ENCODE results near the gene FPR2. TPM values are rescaled to one million over a fixed set of nuclear protein-coding genes. Genes with fewer than 3 reads are reported as not detected.

Gene FPR2
- total and polyA plus RNA-seq, 9 of the 15 experiments (the other 6 are each of a cell fraction or from before 2014, with no cell fraction given), result 0.03 to 0.15 (median 0.07) TPM; not detected in 6

DNA sequence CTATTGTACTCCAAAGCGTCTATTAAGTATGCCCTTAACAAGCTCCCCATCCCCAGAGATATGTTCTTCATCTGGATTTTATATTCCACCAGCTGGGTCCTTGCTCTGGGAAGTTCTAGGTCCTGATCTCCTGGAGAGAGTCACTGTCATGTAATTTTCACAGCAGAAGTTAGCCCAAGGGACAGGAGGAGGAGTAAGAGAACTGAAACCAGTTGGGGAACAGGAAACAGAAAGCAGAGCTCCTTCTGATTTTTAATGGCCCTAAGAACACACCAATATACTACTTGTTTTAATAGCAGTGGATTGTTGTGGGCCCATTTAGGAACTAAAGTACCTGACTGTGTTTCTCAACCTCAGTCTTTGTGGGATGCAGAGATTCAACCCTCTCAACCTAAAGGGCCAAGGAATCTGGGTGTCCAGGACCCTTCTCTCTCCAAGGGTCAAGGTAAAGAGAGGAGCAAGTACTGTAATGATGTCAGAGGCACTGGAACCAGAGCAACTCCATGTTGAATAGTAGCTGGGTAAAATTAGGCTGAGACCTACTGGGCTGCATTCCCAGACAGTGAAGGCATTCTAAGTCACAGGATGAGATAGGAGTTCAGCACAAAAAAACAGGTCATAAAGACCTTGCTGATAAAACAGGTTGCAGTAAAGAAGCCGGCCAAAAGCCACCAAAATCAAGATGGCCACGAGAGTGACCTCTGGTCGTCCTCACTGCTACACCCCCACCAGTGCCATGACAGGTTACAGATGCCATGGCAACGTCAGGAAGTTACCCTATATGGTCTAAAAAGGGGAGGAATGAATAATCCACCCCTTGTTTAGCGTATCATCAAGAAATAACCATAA lies 25.9 kb downstream of the FPR2 start (continued):
- TF ChIP-seq PTBP1 (IDR thresholded peaks at IDR 0.05; ENCODE audit: low read depth, low read length) (no peak), ZKSCAN1 (IDR thresholded peaks at IDR 0.05; ENCODE audit: low read depth, low read length) (no peak), ETV6 (IDR thresholded peaks at IDR 0.05; ENCODE audit: borderline replicate concordance in 1 of 2, low read depth in 2 of 2, low read length in 1 of 2) (no peak), ETV6 (CRISPR knock-in tag; IDR thresholded peaks at IDR 0.05; ENCODE audit: borderline replicate concordance) (no peak), ZZZ3 (IDR thresholded peaks at IDR 0.05) (no peak), SPI1 (IDR thresholded peaks at IDR 0.05; ENCODE audit: borderline replicate concordance, low read depth, low read length) (no peak), MAZ (CRISPR knock-in tag; conservative IDR thresholded peaks at IDR 0.05 in 1 of 2, IDR thresholded peaks at IDR 0.05 in 1 of 2) (peak in 1 of 2 experiments; percentile 80; a peak in 2 of 4 replicates), PRPF4 (IDR thresholded peaks at IDR 0.05; ENCODE audit: insufficient read depth, low read depth, low read length, poor library complexity, severe bottlenecking) (no peak), RAD21 (CRISPR knock-in tag; conservative IDR thresholded peaks at IDR 0.05 in 1 of 2, IDR thresholded peaks at IDR 0.05 in 1 of 2) (no peak; a peak in 1 of 4 replicates), CSDE1 (IDR thresholded peaks at IDR 0.05) (no peak), FOXK1 (CRISPR knock-in tag; IDR thresholded peaks at IDR 0.05; ENCODE audit: borderline replicate concordance) (no peak), PHF8 (IDR thresholded peaks at IDR 0.05; ENCODE audit: borderline replicate concordance, low read length) (no peak), ZNF445 (CRISPR knock-in tag; IDR thresholded peaks at IDR 0.05; ENCODE audit: low read depth) (0 out of 2 replicates have a peak, but pooled peaks have one; percentile 57), TFAM (CRISPR knock-in tag; conservative IDR thresholded peaks at IDR 0.05) (no peak), ZNF316 (IDR thresholded peaks at IDR 0.05) (no peak), JUNB (CRISPR knock-in tag; conservative IDR thresholded peaks at IDR 0.05) (no peak), TEAD4 (IDR thresholded peaks at IDR 0.05; ENCODE audit: low read length) (no peak), TEAD4 (CRISPR knock-in tag; IDR thresholded peaks at IDR 0.05; ENCODE audit: borderline replicate concordance) (no peak)
- TF ChIP-seq, protein P1, sequence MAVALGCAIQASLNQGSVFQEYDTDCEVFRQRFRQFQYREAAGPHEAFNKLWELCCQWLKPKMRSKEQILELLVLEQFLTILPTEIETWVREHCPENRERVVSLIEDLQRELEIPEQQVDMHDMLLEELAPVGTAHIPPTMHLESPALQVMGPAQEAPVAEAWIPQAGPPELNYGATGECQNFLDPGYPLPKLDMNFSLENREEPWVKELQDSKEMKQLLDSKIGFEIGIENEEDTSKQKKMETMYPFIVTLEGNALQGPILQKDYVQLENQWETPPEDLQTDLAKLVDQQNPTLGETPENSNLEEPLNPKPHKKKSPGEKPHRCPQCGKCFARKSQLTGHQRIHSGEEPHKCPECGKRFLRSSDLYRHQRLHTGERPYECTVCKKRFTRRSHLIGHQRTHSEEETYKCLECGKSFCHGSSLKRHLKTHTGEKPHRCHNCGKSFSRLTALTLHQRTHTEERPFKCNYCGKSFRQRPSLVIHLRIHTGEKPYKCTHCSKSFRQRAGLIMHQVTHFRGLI (CRISPR knock-in tag; IDR thresholded peaks at IDR 0.05), result peak; percentile 96
- TF ChIP-seq, protein P2, sequence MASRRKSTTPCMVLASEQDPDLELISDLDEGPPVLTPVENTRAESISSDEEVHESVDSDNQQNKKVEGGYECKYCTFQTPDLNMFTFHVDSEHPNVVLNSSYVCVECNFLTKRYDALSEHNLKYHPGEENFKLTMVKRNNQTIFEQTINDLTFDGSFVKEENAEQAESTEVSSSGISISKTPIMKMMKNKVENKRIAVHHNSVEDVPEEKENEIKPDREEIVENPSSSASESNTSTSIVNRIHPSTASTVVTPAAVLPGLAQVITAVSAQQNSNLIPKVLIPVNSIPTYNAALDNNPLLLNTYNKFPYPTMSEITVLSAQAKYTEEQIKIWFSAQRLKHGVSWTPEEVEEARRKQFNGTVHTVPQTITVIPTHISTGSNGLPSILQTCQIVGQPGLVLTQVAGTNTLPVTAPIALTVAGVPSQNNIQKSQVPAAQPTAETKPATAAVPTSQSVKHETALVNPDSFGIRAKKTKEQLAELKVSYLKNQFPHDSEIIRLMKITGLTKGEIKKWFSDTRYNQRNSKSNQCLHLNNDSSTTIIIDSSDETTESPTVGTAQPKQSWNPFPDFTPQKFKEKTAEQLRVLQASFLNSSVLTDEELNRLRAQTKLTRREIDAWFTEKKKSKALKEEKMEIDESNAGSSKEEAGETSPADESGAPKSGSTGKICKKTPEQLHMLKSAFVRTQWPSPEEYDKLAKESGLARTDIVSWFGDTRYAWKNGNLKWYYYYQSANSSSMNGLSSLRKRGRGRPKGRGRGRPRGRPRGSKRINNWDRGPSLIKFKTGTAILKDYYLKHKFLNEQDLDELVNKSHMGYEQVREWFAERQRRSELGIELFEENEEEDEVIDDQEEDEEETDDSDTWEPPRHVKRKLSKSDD (conservative IDR thresholded peaks at IDR 0.05; ENCODE audit: low read length), result no peak
- TF ChIP-seq, protein P3, sequence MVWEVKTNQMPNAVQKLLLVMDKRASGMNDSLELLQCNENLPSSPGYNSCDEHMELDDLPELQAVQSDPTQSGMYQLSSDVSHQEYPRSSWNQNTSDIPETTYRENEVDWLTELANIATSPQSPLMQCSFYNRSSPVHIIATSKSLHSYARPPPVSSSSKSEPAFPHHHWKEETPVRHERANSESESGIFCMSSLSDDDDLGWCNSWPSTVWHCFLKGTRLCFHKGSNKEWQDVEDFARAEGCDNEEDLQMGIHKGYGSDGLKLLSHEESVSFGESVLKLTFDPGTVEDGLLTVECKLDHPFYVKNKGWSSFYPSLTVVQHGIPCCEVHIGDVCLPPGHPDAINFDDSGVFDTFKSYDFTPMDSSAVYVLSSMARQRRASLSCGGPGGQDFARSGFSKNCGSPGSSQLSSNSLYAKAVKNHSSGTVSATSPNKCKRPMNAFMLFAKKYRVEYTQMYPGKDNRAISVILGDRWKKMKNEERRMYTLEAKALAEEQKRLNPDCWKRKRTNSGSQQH (CRISPR knock-in tag; IDR thresholded peaks at IDR 0.05), result peak; percentile 92

Measured in K562 (cell line).